GM19240 (cell line): ENCODE data around the gene HEATR5B.
A peak's percentile ranks its signal among the peaks of the same experiment; 100 is the strongest.
"Not testable (repeated sequence)": the region's sequence is repeated elsewhere in the genome, so short reads cannot be mapped to it uniquely, and the experiment has no call there.

ENCODE experiments used
- DNase-seq: peaks from one replicate; pipeline ENCODE4 v3.0.0; 2011; ENCODE audit warnings: low spot score; ENCODE audit not compliant: insufficient read length

HEATR5B gene

GRCh38 chr2:36982467-36982866 is 101.7 kb downstream of the HEATR5B start:
- DNase-seq = no peak

GRCh38 chr2:36981911-36982310 is 102.3 kb downstream of the HEATR5B start:
- DNase-seq = no peak

DNA sequence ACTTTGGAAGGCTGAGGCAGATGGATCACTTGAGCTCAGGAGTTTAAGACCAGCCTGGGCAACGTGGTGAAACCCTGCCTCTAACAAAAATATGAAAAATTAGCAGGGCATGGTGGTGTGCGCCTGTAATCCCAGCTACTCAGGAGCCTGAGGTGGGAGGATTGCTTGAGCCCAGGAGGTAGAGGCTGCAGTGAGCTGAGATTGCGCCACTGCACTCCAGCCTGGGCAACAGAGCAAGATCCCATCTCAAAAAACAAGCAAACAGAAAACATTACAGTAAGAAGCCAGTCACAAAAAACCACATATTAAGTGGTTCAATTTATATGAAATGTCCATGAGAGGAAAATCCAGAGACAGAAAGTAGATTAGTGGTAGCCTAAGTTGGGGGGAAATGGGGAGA is 105.2 kb downstream of the HEATR5B start:
- DNase-seq = not testable (repeated sequence)

DNA sequence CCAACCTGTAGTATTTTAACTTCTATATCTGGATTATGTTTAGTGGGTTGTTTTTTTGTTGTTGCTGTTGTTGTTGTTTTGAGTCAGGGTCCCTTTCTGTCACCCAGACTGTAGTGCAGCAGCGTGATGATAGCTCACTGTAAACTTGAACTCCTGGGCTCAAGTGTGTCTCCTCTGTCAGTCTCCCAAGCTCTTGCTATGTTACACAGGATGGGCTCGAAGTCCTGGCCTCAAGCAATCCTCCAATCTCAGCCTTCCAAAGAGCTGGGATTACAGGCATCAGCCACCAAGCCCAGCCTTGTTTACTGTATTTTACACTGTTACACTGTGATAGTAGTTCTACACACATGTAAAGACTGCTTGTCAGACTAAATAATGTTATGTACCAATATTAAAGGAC is 108.1 kb downstream of the HEATR5B start:
- no peak for DNase-seq

- DNase-seq = no peak
These were observed 108.9 kb downstream of the HEATR5B start for GRCh38 chr2:36975306-36975705.

- no peak for DNase-seq
These were observed 110.9 kb downstream of the HEATR5B start for GRCh38 chr2:36973320-36973719.

- no peak for DNase-seq
These were observed 112.2 kb downstream of the HEATR5B start for GRCh38 chr2:36971990-36972389.

DNA sequence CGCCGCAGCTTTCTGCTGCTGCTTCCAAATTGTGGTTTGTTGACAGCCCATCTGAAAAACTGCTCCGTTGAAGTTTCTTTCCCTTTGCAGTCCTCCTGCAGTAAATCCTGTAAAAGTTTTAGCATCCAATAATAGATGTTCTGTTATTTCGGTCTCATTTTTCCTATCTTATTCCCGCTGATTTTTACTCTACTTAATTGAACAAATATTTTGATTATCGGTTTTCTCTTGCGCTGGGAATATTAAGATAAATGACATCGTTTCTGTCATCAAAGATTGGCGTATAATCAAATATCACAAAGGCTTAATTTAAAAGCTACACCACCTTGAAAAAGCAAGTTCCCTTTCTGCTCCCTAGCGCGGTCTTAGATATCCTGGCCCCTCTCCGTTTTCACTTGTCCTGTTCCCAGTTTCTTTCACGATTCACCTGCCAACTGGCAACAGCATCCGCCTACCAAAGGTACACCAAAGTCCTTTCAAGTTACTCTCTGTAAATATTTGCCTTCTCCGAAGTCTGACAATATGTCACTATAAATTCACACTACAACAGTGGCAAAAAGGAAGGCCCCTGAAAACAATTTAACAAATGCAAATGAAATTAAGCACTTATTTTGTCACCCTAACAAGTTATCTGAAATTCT is 116.8 kb downstream of the HEATR5B start:
- DNase-seq = no peak

GRCh38 chr2:36966370-36967235 is 117.6 kb downstream of the HEATR5B start, which contains the start of gene STRN:
STRN (minus strand) TSS chr2:36966536; CDS start chr2:36966463, 73 bp downstream.
- peak; percentile 80 for DNase-seq

DNA sequence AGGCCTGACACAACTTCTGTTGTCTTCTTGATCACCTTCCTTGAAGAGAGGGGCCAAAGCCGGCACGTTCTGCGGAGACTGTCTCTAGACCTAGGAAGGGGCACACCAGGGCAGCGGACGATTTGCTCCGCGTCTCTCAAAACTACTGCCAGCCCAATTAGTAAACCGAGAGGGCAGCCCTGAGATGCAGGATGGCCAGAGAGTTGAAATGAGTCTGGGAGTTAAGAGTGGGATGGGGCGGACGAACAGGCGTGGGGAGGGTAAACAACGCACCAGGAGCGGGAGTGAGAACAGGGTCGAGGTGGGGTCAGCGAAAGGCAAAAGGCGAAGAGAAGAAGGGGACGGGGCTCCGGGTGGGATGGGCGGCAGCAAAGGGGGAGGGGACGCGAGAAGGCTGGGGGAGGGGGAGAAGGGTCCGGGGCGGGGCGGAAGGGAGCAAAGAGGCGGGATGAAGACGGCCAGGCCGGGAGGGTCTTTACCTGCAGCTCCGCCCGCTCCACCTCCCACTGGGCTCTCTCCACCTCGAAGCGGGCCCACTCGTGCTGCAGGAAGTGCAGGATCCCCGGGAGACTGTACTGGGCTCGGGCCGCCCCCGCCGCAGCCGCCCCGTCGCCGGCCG is 118.3 kb downstream of the HEATR5B start:
- no peak for DNase-seq

GRCh38 chr2:36965206-36965605 is 119.0 kb downstream of the HEATR5B start:
- DNase-seq = no peak

- no peak for DNase-seq
These were observed 119.6 kb downstream of the HEATR5B start for GRCh38 chr2:36964496-36965058.

DNA sequence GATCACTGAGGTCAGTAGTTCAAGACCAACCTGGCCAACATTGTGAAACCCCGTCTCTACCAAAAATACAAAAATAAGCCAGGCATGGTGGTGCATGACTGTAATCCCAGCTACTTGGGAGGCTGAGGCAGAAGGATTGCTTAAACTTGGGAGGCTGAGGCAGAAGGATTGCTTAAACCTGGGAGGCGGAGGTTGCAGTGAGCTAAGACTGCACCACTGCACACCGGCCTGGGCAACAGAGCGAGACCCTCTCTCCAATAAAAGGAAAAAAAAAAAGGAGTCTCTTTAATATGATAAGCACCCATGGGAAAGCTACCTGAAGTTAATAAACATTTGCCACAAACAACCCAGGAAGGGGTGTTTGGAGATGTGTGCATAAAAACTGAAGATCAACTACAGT is 120.4 kb downstream of the HEATR5B start:
- no peak for DNase-seq

DNA sequence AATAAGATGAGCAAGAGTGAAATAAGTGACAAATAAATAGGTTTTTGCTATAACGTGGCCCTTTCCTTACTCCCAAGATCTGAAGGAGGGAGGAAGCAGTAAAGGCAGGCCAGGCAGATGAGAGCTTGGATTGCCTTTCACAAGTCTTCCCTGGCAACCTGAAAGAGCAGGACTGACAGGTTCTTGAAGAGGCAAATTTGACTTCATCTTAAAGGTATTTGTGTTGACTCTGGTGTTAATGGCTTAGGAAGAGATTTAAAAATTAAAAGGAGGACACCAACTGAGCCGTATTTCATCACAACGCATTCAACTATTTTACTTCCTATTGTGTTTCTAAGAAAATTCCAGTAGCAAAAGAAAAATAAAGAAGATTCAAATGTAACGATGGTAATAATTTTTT is 121.1 kb downstream of the HEATR5B start:
- DNase-seq = no peak

GRCh38 chr2:36960773-36961172 is 123.4 kb downstream of the HEATR5B start:
- DNase-seq = no peak

DNA sequence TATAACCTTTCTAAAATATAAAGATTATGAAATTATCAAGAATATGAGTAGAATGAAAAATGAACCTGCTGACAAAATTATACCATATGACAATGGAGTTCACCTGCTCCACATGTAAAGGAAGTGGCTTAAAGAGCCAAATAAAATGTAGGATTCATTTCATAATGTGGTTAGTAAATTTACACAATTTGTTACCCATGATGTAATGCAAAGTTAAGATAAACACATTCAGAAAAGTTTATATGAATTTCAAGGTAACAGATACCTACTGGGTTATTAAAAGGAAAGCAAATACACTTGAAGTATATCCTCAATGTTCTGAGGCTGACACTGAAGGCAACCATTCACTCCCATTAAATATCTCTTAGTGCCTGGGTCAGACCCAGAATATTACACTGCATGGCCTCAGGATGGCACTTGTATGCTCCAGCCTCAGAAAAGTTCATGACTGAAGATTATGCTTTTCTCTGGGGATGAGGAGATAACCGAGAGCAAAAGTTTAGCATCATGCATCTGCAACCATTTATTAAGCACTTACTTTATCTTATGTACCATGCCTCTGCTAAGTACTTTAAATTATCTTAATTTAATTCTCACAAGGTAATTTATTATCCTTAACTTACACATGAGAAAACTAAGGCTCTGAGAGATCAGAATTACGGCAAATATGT is 124.0 kb downstream of the HEATR5B start:
- DNase-seq = no peak

DNA sequence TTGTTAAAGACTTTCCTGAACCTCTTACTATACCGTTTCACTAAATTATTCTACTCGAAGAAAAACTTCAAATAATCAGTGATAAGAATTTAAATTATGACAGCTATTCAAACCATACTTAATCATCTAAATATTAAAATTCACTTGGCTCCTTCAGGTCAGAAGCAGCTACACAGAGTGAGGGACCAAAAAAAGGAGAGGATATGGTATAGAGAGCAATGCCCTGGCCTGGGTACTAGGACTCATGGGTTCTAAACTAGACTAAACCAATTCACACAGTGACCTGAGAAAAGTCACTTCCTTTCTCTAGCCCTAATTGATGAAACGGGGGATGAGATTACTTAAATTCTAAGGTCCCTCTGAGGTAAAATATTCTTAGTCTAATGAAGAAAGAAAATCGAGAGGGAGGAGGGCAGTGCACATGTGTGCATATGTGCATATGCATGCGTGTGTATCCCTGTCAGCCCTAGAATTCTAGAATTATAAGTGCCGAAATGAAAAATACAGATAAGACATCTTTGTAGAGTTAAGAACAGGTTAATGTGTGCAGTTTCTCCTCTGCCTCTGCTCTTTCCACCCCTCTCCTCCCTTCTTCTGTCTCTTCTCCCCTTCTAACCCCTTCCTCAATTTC is 129.1 kb downstream of the HEATR5B start:
- DNase-seq = no peak

- no peak for DNase-seq
These were observed 131.4 kb downstream of the HEATR5B start for GRCh38 chr2:36952748-36953197.

GRCh38 chr2:36951574-36951973 is 132.6 kb downstream of the HEATR5B start:
- DNase-seq = no peak

- DNase-seq = no peak
These were observed 133.1 kb downstream of the HEATR5B start for GRCh38 chr2:36951027-36951518.

DNA sequence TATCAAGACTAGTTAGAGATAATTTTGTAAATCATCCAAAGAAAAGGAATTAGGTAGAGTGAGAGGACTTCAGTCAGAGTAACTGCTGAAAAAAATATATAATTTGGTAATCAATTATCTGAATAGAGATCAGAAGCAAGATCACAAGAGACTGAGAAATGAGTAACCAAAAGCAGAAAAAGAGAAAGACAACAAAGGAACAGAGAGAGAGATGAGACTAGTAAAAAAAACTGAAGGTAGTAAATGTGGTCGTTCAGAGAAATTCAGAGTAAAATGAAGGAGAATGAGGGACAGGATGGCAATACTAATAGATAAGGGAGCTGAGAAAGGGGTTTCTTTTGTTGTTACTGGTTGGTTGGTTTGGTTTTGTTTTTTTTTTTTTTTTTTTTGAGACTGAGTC is 134.3 kb downstream of the HEATR5B start:
- no peak for DNase-seq
